HepG2 (cell line): ENCODE measurements around the gene C20orf96. TPM values are rescaled to one million over a fixed set of nuclear protein-coding genes. Genes with fewer than 3 reads are reported as not detected.

Experiments used
- GTF2F1 ChIP-seq: fragments of 150-350 bp; IDR thresholded peaks from 2 replicates; pipeline ENCODE4 v1.6.1; 2014; ENCODE audit warnings: low read length
- GZF1 ChIP-seq: sonication (generic); formaldehyde crosslinking; IDR thresholded peaks from 2 replicates; pipeline ENCODE4 v1.5.1; 2020; ENCODE audit warnings: mild to moderate bottlenecking, missing genetic modification reagents
- HDAC6 ChIP-seq: fragments of 200-600 bp; sonication (generic); IDR thresholded peaks from 2 replicates; pipeline ENCODE4 v1.7.0; 2017; ENCODE audit warnings: mild to moderate bottlenecking, antibody characterized with exemption, low read length, low read depth
- HNRNPK ChIP-seq: fragments of 200-400 bp; formaldehyde crosslinking; IDR thresholded peaks from 2 replicates; pipeline ENCODE4 v1.6.1; 2018; ENCODE audit warnings: low read length, low read depth, moderate library complexity, mild to moderate bottlenecking; ENCODE audit not compliant: poor library complexity, severe bottlenecking
- KAT2B ChIP-seq: fragments of 150-350 bp; IDR thresholded peaks from 2 replicates; pipeline ENCODE4 v1.6.1; 2014; ENCODE audit warnings: low read depth, low read length, borderline replicate concordance
- MED8 ChIP-seq: sonication (generic); formaldehyde crosslinking; IDR thresholded peaks from 2 replicates; pipeline ENCODE4 v1.8.1; 2023; ENCODE audit warnings: mild to moderate bottlenecking, missing genetic modification reagents; ENCODE audit not compliant: insufficient replicate concordance
- MYC ChIP-seq: sonication (generic); formaldehyde crosslinking; IDR thresholded peaks from 2 replicates; pipeline ENCODE4 v1.9.0; 2021; ENCODE audit warnings: missing genetic modification reagents, borderline replicate concordance
- NCOA2 ChIP-seq: sonication (generic); formaldehyde crosslinking; IDR thresholded peaks from 2 replicates; pipeline ENCODE4 v1.8.0; 2022; ENCODE audit warnings: inconsistent platforms
- RFX1 ChIP-seq: fragments of 450-650 bp; IDR thresholded peaks from 2 replicates; pipeline ENCODE4 v1.6.1; 2017
- RXRA ChIP-seq: sonication (generic); formaldehyde crosslinking; IDR thresholded peaks from 2 replicates; pipeline ENCODE4 v1.5.1; 2020; ENCODE audit warnings: missing genetic modification reagents
- TEAD3 ChIP-seq: optimal IDR thresholded peaks from 2 replicates; pipeline ENCODE3; 2016; ENCODE audit warnings: borderline replicate concordance
- ZIK1 ChIP-seq: sonication (generic); formaldehyde crosslinking; IDR thresholded peaks from 2 replicates; pipeline ENCODE4 v1.5.0; 2020; ENCODE audit warnings: mild to moderate bottlenecking, low read depth, missing genetic modification reagents, borderline replicate concordance
- ZNF563 ChIP-seq: sonication (generic); formaldehyde crosslinking; IDR thresholded peaks from 2 replicates; pipeline ENCODE4 v1.8.0; 2022; ENCODE audit warnings: mild to moderate bottlenecking, moderate library complexity, missing genetic modification reagents
- ZNF605 ChIP-seq: sonication (generic); formaldehyde crosslinking; IDR thresholded peaks from 2 replicates; pipeline ENCODE4 v1.8.0; 2022; ENCODE audit warnings: mild to moderate bottlenecking, missing genetic modification reagents
- ZNF75D ChIP-seq: sonication (generic); formaldehyde crosslinking; IDR thresholded peaks from 2 replicates; pipeline ENCODE4 v1.8.1; 2023; ENCODE audit warnings: missing genetic modification reagents, mild to moderate bottlenecking, borderline replicate concordance
- ZNF850 ChIP-seq: sonication (generic); formaldehyde crosslinking; conservative IDR thresholded peaks from 2 replicates; pipeline ENCODE4 v1.9.0; 2021; ENCODE audit warnings: mild to moderate bottlenecking, missing genetic modification reagents
- polyA plus RNA-seq, 8 experiments: library from polyadenylated mRNA; depleted of rRNA in 3 of 8; stranded (reverse) in 7 of 8; unstranded in 1 of 8; fragments of >200 nt; fragmentation: Illumina TruSeq in 4 of 8; extraction: Trizol in 4 of 8; gene quantifications; 2 replicates each; pipeline versions ENCODE4 v1.2.1 to v1.2.3, GENCODE V29; 2011 to 2016; ENCODE audit warnings: low read depth in 4 of 8, missing spikeins in 1 of 8, mixed read lengths in 1 of 8; ENCODE audit not compliant: insufficient read depth in 1 of 8
- total RNA-seq, 5 experiments: library from RNA; depleted of rRNA; stranded (reverse); fragments of >200 nt; fragmentation: Illumina TruSeq; extraction: Trizol; gene quantifications; 2 replicates each; pipeline ENCODE4 v1.2.3, GENCODE V29; 2016; ENCODE audit warnings: low read depth in 1 of 5
- TF ChIP-seq, protein P1 (sequence below): sonication (generic); formaldehyde crosslinking; conservative IDR thresholded peaks from 2 replicates; pipeline ENCODE4 v1.8.0; 2022; ENCODE audit warnings: mild to moderate bottlenecking, moderate library complexity, missing genetic modification reagents
- TF ChIP-seq, protein P2 (sequence below): sonication (generic); formaldehyde crosslinking; IDR thresholded peaks from 2 replicates; pipeline ENCODE4 v1.4.0; 2020; ENCODE audit warnings: mild to moderate bottlenecking, missing genetic modification reagents

The C20orf96 gene
- total and polyA plus RNA-seq, 2 of the 13 experiments (the other 11 are each of a cell fraction or from before 2014, with no cell fraction given), result 3.8 to 20.6 TPM

DNA sequence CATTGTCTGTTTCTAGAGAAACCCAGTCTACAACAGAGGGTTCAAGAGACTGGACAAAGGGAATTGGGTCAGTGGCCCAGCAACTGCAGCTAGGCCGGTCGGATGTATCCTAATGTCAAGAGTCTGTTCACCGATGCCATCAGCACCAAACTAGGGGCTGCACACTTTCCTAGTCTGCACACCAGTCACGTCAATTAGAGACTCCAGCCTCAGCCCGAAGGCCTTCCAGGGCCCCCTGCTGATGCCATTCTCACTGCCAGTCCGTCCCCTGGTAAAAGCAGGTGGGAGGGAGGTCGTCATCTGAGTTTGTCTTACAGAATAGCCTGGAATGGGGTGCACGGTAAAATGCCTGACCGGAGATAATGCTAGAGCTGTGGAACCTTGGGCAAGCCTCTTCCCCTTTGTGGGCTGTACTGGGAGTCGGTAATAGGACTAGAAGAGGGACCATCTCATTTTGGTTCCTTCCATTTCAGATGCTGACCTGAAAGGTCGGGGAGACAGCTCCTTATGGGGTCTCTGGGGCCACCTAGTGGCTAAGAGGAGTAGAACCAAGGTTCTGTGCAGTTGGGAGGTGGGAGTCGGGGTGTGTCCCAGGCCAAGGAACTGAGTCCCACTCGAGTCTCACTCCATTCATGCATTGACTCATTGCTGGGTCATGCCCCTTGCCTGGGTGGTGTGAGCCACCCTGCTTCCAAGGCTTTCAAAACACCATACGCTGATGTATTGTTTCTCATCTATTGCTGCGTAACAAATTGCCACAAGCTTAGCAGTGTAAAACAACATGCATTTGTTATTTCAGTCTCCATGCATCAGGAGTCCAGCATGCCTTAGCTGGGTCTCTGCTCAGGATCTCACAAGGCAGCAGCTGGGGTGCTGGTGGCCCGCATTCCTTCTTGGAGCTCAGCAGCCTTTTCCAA lies 39.9 kb upstream of the C20orf96 start (continued):
- TF ChIP-seq KAT2B, result no peak
- no peak for TF ChIP-seq GZF1 (CRISPR knock-in tag)
- TF ChIP-seq ZNF605, result peak; percentile 8
- TF ChIP-seq RFX1, result no peak
- TF ChIP-seq NCOA2 (CRISPR knock-in tag), result no peak
- no peak for TF ChIP-seq ZNF850 (CRISPR knock-in tag)
- no peak; the same call in 1 of the 2 replicates for TF ChIP-seq MYC (CRISPR knock-in tag)
- TF ChIP-seq ZNF563 (CRISPR knock-in tag), result no peak; the same call in 1 of the 2 replicates
- TF ChIP-seq, protein P1, sequence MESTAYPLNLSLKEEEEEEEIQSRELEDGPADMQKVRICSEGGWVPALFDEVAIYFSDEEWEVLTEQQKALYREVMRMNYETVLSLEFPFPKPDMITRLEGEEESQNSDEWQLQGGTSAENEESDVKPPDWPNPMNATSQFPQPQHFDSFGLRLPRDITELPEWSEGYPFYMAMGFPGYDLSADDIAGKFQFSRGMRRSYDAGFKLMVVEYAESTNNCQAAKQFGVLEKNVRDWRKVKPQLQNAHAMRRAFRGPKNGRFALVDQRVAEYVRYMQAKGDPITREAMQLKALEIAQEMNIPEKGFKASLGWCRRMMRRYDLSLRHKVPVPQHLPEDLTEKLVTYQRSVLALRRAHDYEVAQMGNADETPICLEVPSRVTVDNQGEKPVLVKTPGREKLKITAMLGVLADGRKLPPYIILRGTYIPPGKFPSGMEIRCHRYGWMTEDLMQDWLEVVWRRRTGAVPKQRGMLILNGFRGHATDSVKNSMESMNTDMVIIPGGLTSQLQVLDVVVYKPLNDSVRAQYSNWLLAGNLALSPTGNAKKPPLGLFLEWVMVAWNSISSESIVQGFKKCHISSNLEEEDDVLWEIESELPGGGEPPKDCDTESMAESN (CRISPR knock-in tag), result 0 out of 2 replicates have a peak, but pooled peaks have one; percentile 50
- TF ChIP-seq TEAD3, result no peak
- TF ChIP-seq ZNF75D (CRISPR knock-in tag), result no peak
- TF ChIP-seq HNRNPK, result no peak
- TF ChIP-seq ZIK1 (CRISPR knock-in tag), result peak; percentile 47; the same call in 1 of the 2 replicates
- TF ChIP-seq GTF2F1, result 0 out of 2 replicates have a peak, but pooled peaks have one; percentile 40
- no peak for TF ChIP-seq RXRA (CRISPR knock-in tag)
- TF ChIP-seq HDAC6, result no peak
- no peak for TF ChIP-seq MED8 (CRISPR knock-in tag)
- TF ChIP-seq, protein P2, sequence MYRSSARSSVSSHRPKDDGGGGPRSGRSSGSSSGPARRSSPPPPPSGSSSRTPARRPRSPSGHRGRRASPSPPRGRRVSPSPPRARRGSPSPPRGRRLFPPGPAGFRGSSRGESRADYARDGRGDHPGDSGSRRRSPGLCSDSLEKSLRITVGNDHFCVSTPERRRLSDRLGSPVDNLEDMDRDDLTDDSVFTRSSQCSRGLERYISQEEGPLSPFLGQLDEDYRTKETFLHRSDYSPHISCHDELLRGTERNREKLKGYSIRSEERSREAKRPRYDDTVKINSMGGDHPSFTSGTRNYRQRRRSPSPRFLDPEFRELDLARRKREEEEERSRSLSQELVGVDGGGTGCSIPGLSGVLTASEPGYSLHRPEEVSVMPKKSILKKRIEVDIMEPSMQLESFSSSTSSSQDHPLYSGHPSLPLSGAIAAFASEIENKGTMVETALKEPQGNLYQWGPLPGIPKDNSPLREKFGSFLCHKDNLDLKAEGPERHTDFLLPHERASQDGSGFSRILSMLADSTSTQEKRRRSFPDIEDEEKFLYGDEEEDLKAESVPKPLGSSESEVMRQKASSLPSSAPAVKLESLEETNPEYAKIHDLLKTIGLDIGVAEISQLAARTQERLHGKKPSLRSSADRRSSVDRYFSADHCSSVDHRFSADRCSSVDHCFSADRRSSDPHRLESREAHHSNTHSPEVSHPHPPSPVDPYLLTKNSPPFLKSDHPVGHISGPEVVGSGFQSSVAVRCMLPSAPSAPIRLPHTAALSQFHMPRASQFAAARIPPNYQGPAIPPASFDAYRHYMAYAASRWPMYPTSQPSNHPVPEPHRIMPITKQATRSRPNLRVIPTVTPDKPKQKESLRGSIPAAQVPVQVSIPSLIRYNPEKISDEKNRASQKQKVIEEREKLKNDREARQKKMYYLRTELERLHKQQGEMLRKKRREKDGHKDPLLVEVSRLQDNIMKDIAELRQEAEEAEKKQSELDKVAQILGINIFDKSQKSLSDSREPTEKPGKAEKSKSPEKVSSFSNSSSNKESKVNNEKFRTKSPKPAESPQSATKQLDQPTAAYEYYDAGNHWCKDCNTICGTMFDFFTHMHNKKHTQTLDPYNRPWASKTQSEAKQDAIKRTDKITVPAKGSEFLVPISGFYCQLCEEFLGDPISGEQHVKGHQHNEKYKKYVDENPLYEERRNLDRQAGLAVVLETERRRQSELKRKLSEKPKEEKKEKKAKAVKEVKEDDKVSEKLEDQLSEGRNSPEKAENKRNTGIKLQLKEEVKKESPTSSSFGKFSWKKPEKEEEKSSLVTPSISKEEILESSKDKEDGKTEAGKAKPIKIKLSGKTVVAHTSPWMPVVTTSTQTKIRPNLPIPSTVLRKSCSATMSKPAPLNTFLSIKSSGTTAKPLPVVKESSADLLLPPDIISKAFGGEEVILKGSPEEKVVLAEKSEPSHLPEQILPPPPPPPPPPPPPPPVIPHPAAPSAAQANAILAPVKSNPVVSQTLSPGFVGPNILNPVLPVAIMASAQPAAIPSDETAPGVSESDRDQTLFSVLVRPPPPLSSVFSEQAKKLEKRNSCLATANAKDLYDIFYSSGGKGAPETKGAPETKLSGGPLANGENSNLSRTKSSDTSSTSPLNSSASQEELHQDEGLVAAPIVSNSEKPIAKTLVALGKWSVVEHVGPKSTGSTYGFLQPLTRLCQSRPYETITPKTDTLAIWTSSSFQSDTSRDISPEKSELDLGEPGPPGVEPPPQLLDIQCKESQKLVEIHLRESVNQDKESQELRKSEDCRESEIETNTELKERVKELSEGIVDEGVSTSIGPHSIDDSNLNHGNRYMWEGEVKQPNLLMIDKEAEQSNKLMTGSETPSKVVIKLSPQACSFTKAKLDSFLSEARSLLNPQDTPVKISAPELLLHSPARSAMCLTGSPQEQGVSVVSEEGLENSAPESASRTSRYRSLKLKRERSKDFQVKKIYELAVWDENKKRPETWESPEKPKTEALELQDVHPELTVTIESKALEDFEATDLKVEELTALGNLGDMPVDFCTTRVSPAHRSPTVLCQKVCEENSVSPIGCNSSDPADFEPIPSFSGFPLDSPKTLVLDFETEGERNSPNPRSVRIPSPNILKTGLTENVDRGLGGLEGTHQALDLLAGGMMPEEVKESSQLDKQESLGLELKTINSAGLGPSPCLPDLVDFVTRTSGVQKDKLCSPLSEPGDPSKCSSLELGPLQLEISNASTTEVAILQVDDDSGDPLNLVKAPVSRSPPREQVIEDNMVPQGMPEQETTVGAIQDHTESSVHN (CRISPR knock-in tag), result peak; percentile 92; the same call in 1 of the 2 replicates
